H1 (cell line): Measurements from ENCODE around the gene PTCRA. TPM values are rescaled to one million over a fixed set of nuclear protein-coding genes. Genes with fewer than 3 reads are reported as not detected.
"Not testable (repeated sequence)": the region's sequence is repeated elsewhere in the genome, so short reads cannot be mapped to it uniquely, and the experiment has no call there.

Source experiments
- CTCF ChIA-PET: fragments of 300-600 bp; sonication (Branson Sonifier 250); formaldehyde crosslinking; loops from one replicate; lab custom pipeline; 2021; ENCODE audit not compliant: partially characterized antibody; lab: Charles Lee
- POLR2A ChIA-PET: fragments of 300-600 bp; sonication (Branson Sonifier 250); formaldehyde crosslinking; loops from one replicate; lab custom pipeline; 2021; ENCODE audit warnings: inconsistent platforms; ENCODE audit not compliant: partially characterized antibody; lab: Charles Lee
- DNase-seq, 2 experiments: peaks; one replicate each; pipeline versions ENCODE4 v3.0.0 to v3.0.0-alpha.2; 2010 to 2022; ENCODE audit warnings: low spot score in 2 of 2, low read depth in 1 of 2, mixed read lengths in 1 of 2
- FAIRE-seq: peaks from 2 replicates; lab custom pipeline; 2011; peaks lifted over from hg19 to GRCh38; lab: Jason Lieb, UNC
- H2AFZ ChIP-seq: 2 replicates; pipeline ENCODE4 v1.8.1; 2012; ENCODE audit warnings: low read length, inconsistent platforms
- H2AK5ac ChIP-seq: 2 replicates; pipeline ENCODE4 v1.6.1; 2013; ENCODE audit warnings: low read depth, low read length
- H2BK120ac ChIP-seq: replicated peaks from 2 replicates; pipeline ENCODE3; 2013; ENCODE audit warnings: low read depth, low read length, inconsistent platforms
- H2BK12ac ChIP-seq: 2 replicates; pipeline ENCODE4 v1.6.1; 2013; ENCODE audit warnings: low read depth, low read length
- H2BK15ac ChIP-seq: 2 replicates; pipeline ENCODE4 v1.6.1; 2013; ENCODE audit warnings: low read length
- H2BK20ac ChIP-seq: 2 replicates; pipeline ENCODE4 v1.6.1; 2013; ENCODE audit warnings: low read length
- H2BK5ac ChIP-seq: 2 replicates; pipeline ENCODE4 v1.6.1; 2013; ENCODE audit warnings: low read depth, low read length
- H3K14ac ChIP-seq: 2 replicates; pipeline ENCODE4 v1.6.1; 2013; ENCODE audit warnings: inconsistent platforms; ENCODE audit not compliant: insufficient read length
- H3K18ac ChIP-seq: 2 replicates; pipeline ENCODE4 v1.6.1; 2013; ENCODE audit warnings: low read length; ENCODE audit errors: extremely low read depth
- H3K23ac ChIP-seq: 2 replicates; pipeline ENCODE4 v1.6.1; 2013; ENCODE audit warnings: inconsistent platforms; ENCODE audit not compliant: insufficient read length
- H3K23me2 ChIP-seq: 2 replicates; pipeline ENCODE4 v1.6.1; 2013; ENCODE audit warnings: low read depth, low read length
- H3K27ac ChIP-seq: 2 replicates; pipeline ENCODE4 v1.6.1; 2011; ENCODE audit warnings: low read depth, low read length, inconsistent platforms
- H3K27me3 ChIP-seq, 4 experiments: replicated peaks in 1 of 4; 1 replicate in 1 of 4; 2 replicates in 3 of 4; pipeline versions ENCODE4 v1.6.1 to v1.8.1; 2011 to 2013; ENCODE audit warnings: low read length in 3 of 4, mild to moderate bottlenecking in 3 of 4, inconsistent platforms in 2 of 4, mixed read lengths in 2 of 4, moderate library complexity in 1 of 4; ENCODE audit not compliant: control insufficient read depth in 3 of 4, insufficient read depth in 3 of 4; ENCODE audit errors: extremely low read depth in 1 of 4
- H3K36me3 ChIP-seq, 4 experiments: 2 replicates each; pipeline versions ENCODE4 v1.6.1 to v1.8.1; 2011 to 2013; ENCODE audit warnings: mild to moderate bottlenecking in 4 of 4, low read length in 3 of 4, moderate library complexity in 2 of 4, control low read depth in 1 of 4, inconsistent platforms in 1 of 4; ENCODE audit not compliant: insufficient read depth in 4 of 4, control insufficient read depth in 2 of 4
- H3K4ac ChIP-seq: replicated peaks from 2 replicates; pipeline ENCODE3; 2013; ENCODE audit warnings: low read length, low read depth, mixed read lengths, inconsistent platforms; ENCODE audit not compliant: insufficient read length
- H3K4me1 ChIP-seq, 4 experiments: replicated peaks in 1 of 4; 1 replicate in 1 of 4; 2 replicates in 3 of 4; pipeline versions ENCODE4 v1.6.1 to v1.8.1; 2011 to 2013; ENCODE audit warnings: low read length in 3 of 4, inconsistent platforms in 2 of 4, mixed read lengths in 1 of 4; ENCODE audit not compliant: insufficient read depth in 4 of 4, control insufficient read depth in 3 of 4
- H3K4me2 ChIP-seq, 2 experiments: 2 replicates each; pipeline versions ENCODE4 v1.6.1 to v1.8.1; 2011 to 2013; ENCODE audit warnings: low read depth in 2 of 2, low read length in 2 of 2, control low read depth in 1 of 2, inconsistent platforms in 1 of 2, mild to moderate bottlenecking in 1 of 2; ENCODE audit not compliant: insufficient read depth in 1 of 2
- H3K4me3 ChIP-seq, 4 experiments: fragments of 200-600, 300-600 bp in 1 of 4; sonication (generic), shearing (Covaris generic), sonication (Bioruptor Twin) in 1 of 4; 2 replicates each; pipeline versions ENCODE4 v1.5.1 to v1.8.1; 2011 to 2016; ENCODE audit warnings: low read length in 4 of 4, low read depth in 3 of 4, control low read depth in 2 of 4, inconsistent platforms in 2 of 4, mild to moderate bottlenecking in 2 of 4, mixed read lengths in 1 of 4, moderate library complexity in 1 of 4; ENCODE audit not compliant: insufficient read depth in 2 of 4; ENCODE audit errors: extremely low read depth in 1 of 4
- H3K56ac ChIP-seq: replicated peaks from 2 replicates; pipeline ENCODE3; 2013; ENCODE audit warnings: low read depth, mild to moderate bottlenecking, mixed read lengths, low read length, inconsistent platforms; ENCODE audit not compliant: insufficient read length
- H3K79me1 ChIP-seq: 2 replicates; pipeline ENCODE4 v1.6.1; 2013; ENCODE audit warnings: low read depth, low read length, control low read depth
- H3K79me2 ChIP-seq, 2 experiments: 2 replicates each; pipeline versions ENCODE4 v1.6.1 to v1.8.1; 2012 to 2013; ENCODE audit warnings: low read length in 2 of 2, mild to moderate bottlenecking in 2 of 2, inconsistent platforms in 1 of 2; ENCODE audit not compliant: insufficient read depth in 2 of 2, control insufficient read depth in 1 of 2
- H3K9ac ChIP-seq, 4 experiments: replicated peaks in 1 of 4; 1 replicate in 1 of 4; 2 replicates in 3 of 4; pipeline versions ENCODE4 v1.6.1 to v1.8.1; 2011 to 2013; ENCODE audit warnings: low read depth in 3 of 4, low read length in 3 of 4, control low read depth in 2 of 4, mild to moderate bottlenecking in 2 of 4, moderate library complexity in 2 of 4, inconsistent platforms in 1 of 4; ENCODE audit errors: extremely low read depth in 1 of 4
- H3K9me3 ChIP-seq, 2 experiments: 2 replicates each; pipeline versions ENCODE4 v1.6.1 to v1.8.1; 2012 to 2013; ENCODE audit warnings: mild to moderate bottlenecking in 2 of 2, moderate library complexity in 2 of 2, control low read depth in 1 of 2, inconsistent platforms in 1 of 2, low read depth in 1 of 2, low read length in 1 of 2, mixed read lengths in 1 of 2; ENCODE audit not compliant: insufficient read depth in 2 of 2
- H4K20me1 ChIP-seq, 2 experiments: replicated peaks in 1 of 2; 2 replicates each; pipeline versions ENCODE3 to v1.8.1; 2011 to 2013; ENCODE audit warnings: inconsistent platforms in 2 of 2, low read length in 2 of 2, mild to moderate bottlenecking in 1 of 2; ENCODE audit not compliant: insufficient read depth in 2 of 2, control insufficient read depth in 1 of 2
- H4K5ac ChIP-seq: 2 replicates; pipeline ENCODE4 v1.6.1; 2013; ENCODE audit warnings: low read length, low read depth, mixed read lengths, inconsistent platforms; ENCODE audit not compliant: insufficient read length
- H4K8ac ChIP-seq: 2 replicates; pipeline ENCODE4 v1.8.0; 2013; ENCODE audit warnings: mild to moderate bottlenecking, moderate library complexity, low read length, inconsistent platforms; ENCODE audit not compliant: insufficient read depth; ENCODE audit errors: extremely low read depth
- H4K91ac ChIP-seq: replicated peaks from 2 replicates; pipeline ENCODE3; 2013; ENCODE audit warnings: low read length, mixed read lengths, inconsistent platforms; ENCODE audit not compliant: insufficient read length
- whole genome bisulfite sequencing, 2 experiments: shearing (Covaris generic) in 1 of 2; methylation state at CpG; one replicate each; pipeline versions ENCODE4 v1.1.6 to v1.1.7; 2013 to 2015; ENCODE audit warnings: low lambda C conversion rate in 2 of 2, mixed read lengths in 2 of 2, inconsistent platforms in 1 of 2, low coverage in 1 of 2, missing lambda C conversion rate in 1 of 2; ENCODE audit not compliant: insufficient replicate concordance in 2 of 2, insufficient coverage in 1 of 2, insufficient read length in 1 of 2; ENCODE audit errors: extremely low coverage in 1 of 2, missing lambda C conversion rate in 1 of 2; 5-methylcytosine and 5-hydroxymethylcytosine counted together
- polyA plus RNA-seq, 7 experiments: library from polyadenylated mRNA; depleted of rRNA in 3 of 7; stranded (reverse) in 5 of 7; unstranded in 2 of 7; fragments of >200 nt in 5 of 7; fragments of 200-250 nt in 2 of 7; gene quantifications; 1 replicate in 5 of 7; 2 replicates in 1 of 7; 4 replicates in 1 of 7; pipeline versions ENCODE4 v1.2.1 to v1.2.3, GENCODE V29; 2011 to 2013; ENCODE audit warnings: missing spikeins in 2 of 7, mixed read lengths in 2 of 7
- total RNA-seq: library from RNA; stranded (reverse); fragmentation: NEBNext Ultra II Directional; extraction: Animal tissue kit (Norgen Biotek cat#: 25700); gene quantifications from 2 replicates; pipeline ENCODE4 v1.2.1, GENCODE V29; 2021

PTCRA gene
- total and polyA plus RNA-seq, 2 of the 8 experiments (the other 6 are each of a cell fraction or from before 2014, with no cell fraction given), result not detected

- H3K79me2 ChIP-seq, H2BK5ac ChIP-seq, H4K5ac ChIP-seq, H4K8ac ChIP-seq, H2BK120ac ChIP-seq, H3K27ac ChIP-seq, H3K4ac ChIP-seq, H3K14ac ChIP-seq, H4K91ac ChIP-seq, H3K23me2 ChIP-seq, H2AFZ ChIP-seq, H2AK5ac ChIP-seq, CTCF ChIA-PET, H3K27me3 ChIP-seq, H3K18ac ChIP-seq, FAIRE-seq, H3K9me3 ChIP-seq, H3K4me1 ChIP-seq, H2BK12ac ChIP-seq, H2BK20ac ChIP-seq, H3K4me3 ChIP-seq, DNase-seq, H3K23ac ChIP-seq, H3K56ac ChIP-seq, H3K79me1 ChIP-seq, H2BK15ac ChIP-seq, H3K9ac ChIP-seq, H3K4me2 ChIP-seq: not testable (repeated sequence)
- 92% methylated on average over 4 of the region's 4 CpGs; no CpG with 5 or more reads in 1 of the 2 experiments for WGBS, 2 experiments
- Histone ChIP-seq H4K20me1 (peaks cover 3 to 13% of the 10 kb centered on the region in 2 experiments), H3K36me3 (peaks cover 23 to 41% (median 32%) of the 10 kb centered on the region in 4 experiments)
- POLR2A ChIA-PET, result interaction anchor here (1.5 to 7.0 kb wide), 2 partner anchors 8 to 224 kb away, joined by 3 to 130 read pairs; partner anchors contain the start of gene RPL7L1
Observed at GRCh38 chr6:42888201-42888600, 27.7 kb upstream of the PTCRA start.
